Suprapubic skin (tissue), 4 donors: ENCODE results near the gene LPCAT1.

Source experiments
- CTCF ChIP-seq, 2 donors: fragments of 200-600 bp in 1 of 2; fragments of 450-650 bp in 1 of 2; sonication (generic) in 1 of 2; IDR thresholded peaks; one replicate each; pipeline ENCODE4 v1.5.1; 2016 to 2019; ENCODE audit warnings: antibody characterized with exemption in 2 of 2, mild to moderate bottlenecking in 1 of 2, moderate library complexity in 1 of 2
- EP300 ChIP-seq: sonication (generic); formaldehyde crosslinking; IDR thresholded peaks from one replicate; pipeline ENCODE4 v1.6.1; 2017; ENCODE audit warnings: antibody characterized with exemption
- POLR2A ChIP-seq, 2 donors: fragments of 450-650 bp; IDR thresholded peaks; one replicate each; pipeline ENCODE4 v1.6.1; 2017; ENCODE audit warnings: antibody characterized with exemption in 2 of 2, mild to moderate bottlenecking in 2 of 2, moderate library complexity in 2 of 2
- POLR2AphosphoS5 ChIP-seq, 3 donors: sonication (generic); formaldehyde crosslinking; IDR thresholded peaks; one replicate each; pipeline ENCODE4 v1.6.1; 2017; ENCODE audit warnings: antibody characterized with exemption in 3 of 3

GRCh38 chr5:1421521-1422341, 102.0 kb downstream of the LPCAT1 start:
- TF ChIP-seq CTCF (IDR thresholded peaks at IDR 0.05): no peak
- TF ChIP-seq POLR2A (IDR thresholded peaks at IDR 0.05): no peak
- TF ChIP-seq POLR2AphosphoS5 (IDR thresholded peaks at IDR 0.05): no peak
- TF ChIP-seq EP300: no peak
